ENCODE data around the gene MOK.
A peak's percentile ranks its signal among the peaks of the same experiment; 100 is the strongest.
"Not testable (repeated sequence)": the region's sequence is repeated elsewhere in the genome, so short reads cannot be mapped to it uniquely, and the experiment has no call there.

The MOK gene

GRCh38 chr14:102320671-102321455 lies 15.9 kb upstream of the MOK start:
- no peak for DNase-seq

GRCh38 chr14:102320033-102320660 lies 15.2 kb upstream of the MOK start:
- no peak for DNase-seq

GRCh38 chr14:102319351-102320032 lies 14.5 kb upstream of the MOK start, which contains the start of gene ZNF839:
Gene ZNF839 (plus strand): TSS chr14:102319746. CDS start chr14:102319766, 20 bp downstream.
- DNase-seq = peak; percentile 84 to 87

- no peak for DNase-seq
These were observed 13.9 kb upstream of the MOK start for GRCh38 chr14:102318781-102319276.

- DNase-seq = peak in 1 of 2 donors; percentile 51
These were observed 12.7 kb upstream of the MOK start for GRCh38 chr14:102317564-102318248.

- peak; percentile 87 to 94 for DNase-seq
These were observed 12.0 kb upstream of the MOK start for GRCh38 chr14:102316743-102317563.

GRCh38 chr14:102316338-102316742 lies 11.4 kb upstream of the MOK start:
- no peak for DNase-seq

- DNase-seq = no peak
These were observed 10.2 kb upstream of the MOK start for GRCh38 chr14:102315121-102315520.

GRCh38 chr14:102314242-102315011 lies 9.5 kb upstream of the MOK start:
- DNase-seq = peak; percentile 67 to 84

- no peak for DNase-seq
These were observed 1.3 kb downstream of the MOK start for GRCh38 chr14:102303664-102304063.

GRCh38 chr14:102298303-102299070 lies 6.5 kb downstream of the MOK start:
- DNase-seq = not testable (repeated sequence)

- DNase-seq = no peak
These were observed 7.4 kb downstream of the MOK start for GRCh38 chr14:102297436-102298170.

GRCh38 chr14:102295270-102295669 lies 9.7 kb downstream of the MOK start:
- DNase-seq = no peak

GRCh38 chr14:102293781-102294180 lies 11.2 kb downstream of the MOK start:
- no peak for DNase-seq

GRCh38 chr14:102292441-102292840 lies 12.5 kb downstream of the MOK start:
- DNase-seq = no peak

GRCh38 chr14:102288139-102288538 lies 16.8 kb downstream of the MOK start:
- DNase-seq = no peak

GRCh38 chr14:102285106-102285505 lies 19.9 kb downstream of the MOK start:
- DNase-seq = no peak

GRCh38 chr14:102283631-102284129 lies 21.3 kb downstream of the MOK start:
- DNase-seq = no peak

GRCh38 chr14:102282751-102283465 lies 22.1 kb downstream of the MOK start:
- DNase-seq = no peak
